Embryonic facial prominence (tissue), 1 donor: ENCODE results near the gene DRD4.
"Not testable (repeated sequence)": the region's sequence is repeated elsewhere in the genome, so short reads cannot be mapped to it uniquely, and the experiment has no call there.

Source experiments
- DNase-seq: peaks from one replicate; pipeline ENCODE4 v3.0.0-alpha.2; 2016; ENCODE audit errors: extremely low spot score

Gene DRD4

GRCh38 chr11:643849-644738 is 7.0 kb downstream of the DRD4 start:
- no peak for DNase-seq

GRCh38 chr11:645536-645935 is 8.5 kb downstream of the DRD4 start:
- DNase-seq = no peak

GRCh38 chr11:646214-646613 is 9.1 kb downstream of the DRD4 start:
- DNase-seq = no peak

GRCh38 chr11:647672-648158 is 10.6 kb downstream of the DRD4 start:
- not testable (repeated sequence) for DNase-seq

- DNase-seq = no peak
These were observed 13.4 kb downstream of the DRD4 start for GRCh38 chr11:650482-650881.

GRCh38 chr11:653136-653535 is 16.1 kb downstream of the DRD4 start:
- not testable (repeated sequence) for DNase-seq

- DNase-seq = no peak
These were observed 16.8 kb downstream of the DRD4 start for GRCh38 chr11:653837-654236.

GRCh38 chr11:654444-654843 is 17.4 kb downstream of the DRD4 start:
- DNase-seq = not testable (repeated sequence)

- DNase-seq = no peak
These were observed 18.1 kb downstream of the DRD4 start for GRCh38 chr11:655036-655726.

- no peak for DNase-seq
These were observed 19.4 kb downstream of the DRD4 start for GRCh38 chr11:656426-656825.

- DNase-seq = no peak
These were observed 19.8 kb downstream of the DRD4 start for GRCh38 chr11:656866-657265.

GRCh38 chr11:657691-658126 is 20.6 kb downstream of the DRD4 start:
- no peak for DNase-seq

- no peak for DNase-seq
These were observed 22.5 kb downstream of the DRD4 start for GRCh38 chr11:659532-660085.

- DNase-seq = no peak
These were observed 23.2 kb downstream of the DRD4 start for GRCh38 chr11:660281-660680.

GRCh38 chr11:660681-661444 is 23.8 kb downstream of the DRD4 start:
- no peak for DNase-seq

GRCh38 chr11:662689-663274 is 25.7 kb downstream of the DRD4 start:
- no peak for DNase-seq

GRCh38 chr11:665062-665703 is 28.1 kb downstream of the DRD4 start:
- no peak for DNase-seq

- DNase-seq = no peak
These were observed 28.7 kb downstream of the DRD4 start for GRCh38 chr11:665704-666281.

GRCh38 chr11:673866-674265 is 36.8 kb downstream of the DRD4 start:
- no peak for DNase-seq

- no peak for DNase-seq
These were observed 37.3 kb downstream of the DRD4 start for GRCh38 chr11:674406-674805.

GRCh38 chr11:678297-678696 is 41.2 kb downstream of the DRD4 start:
- DNase-seq = no peak
